GM10248 (cell line): Measurements from ENCODE around the gene MMP11.
"Not testable (repeated sequence)": the region's sequence is repeated elsewhere in the genome, so short reads cannot be mapped to it uniquely, and the experiment has no call there.

ENCODE experiments used
- CTCF ChIA-PET: fragments of 300-600 bp; sonication (Branson Sonifier 250); formaldehyde crosslinking; extraction: SDS; loops from one replicate; lab custom pipeline; 2021; ENCODE audit warnings: antibody characterized with exemption; lab: Yijun Ruan, JAX
- POLR2A ChIA-PET: fragments of 350-650 bp; sonication (Branson Sonifier 250); formaldehyde crosslinking; extraction: SDS; loops from one replicate; lab custom pipeline; 2020; ENCODE audit warnings: antibody characterized with exemption; lab: Yijun Ruan, JAX
- DNase-seq: peaks from one replicate; pipeline ENCODE4 v3.0.0; 2012; ENCODE audit errors: extremely low spot score
- CTCF ChIP-seq: IDR thresholded peaks from 2 replicates; pipeline ENCODE4 v1.5.1; 2012; ENCODE audit warnings: mild to moderate bottlenecking, low read depth; ENCODE audit errors: extremely low read depth, missing control alignments, control extremely low read depth

Gene MMP11, protein sequence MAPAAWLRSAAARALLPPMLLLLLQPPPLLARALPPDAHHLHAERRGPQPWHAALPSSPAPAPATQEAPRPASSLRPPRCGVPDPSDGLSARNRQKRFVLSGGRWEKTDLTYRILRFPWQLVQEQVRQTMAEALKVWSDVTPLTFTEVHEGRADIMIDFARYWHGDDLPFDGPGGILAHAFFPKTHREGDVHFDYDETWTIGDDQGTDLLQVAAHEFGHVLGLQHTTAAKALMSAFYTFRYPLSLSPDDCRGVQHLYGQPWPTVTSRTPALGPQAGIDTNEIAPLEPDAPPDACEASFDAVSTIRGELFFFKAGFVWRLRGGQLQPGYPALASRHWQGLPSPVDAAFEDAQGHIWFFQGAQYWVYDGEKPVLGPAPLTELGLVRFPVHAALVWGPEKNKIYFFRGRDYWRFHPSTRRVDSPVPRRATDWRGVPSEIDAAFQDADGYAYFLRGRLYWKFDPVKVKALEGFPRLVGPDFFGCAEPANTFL

GRCh38 chr22:23772649-23773473 is at the start of gene MMP11:
Gene MMP11, plus strand, starts transcription at chr22:23772849. Its CDS starts 22 bp downstream, at chr22:23772871.
- ChIA-PET CTCF (interaction anchor here (1.4 to 4.9 kb wide), 2 partner anchors 13 to 72 kb away, joined by 4 to 46 read pairs; no protein-coding TSS in a partner anchor), POLR2A (interaction anchor here (0.5 kb wide), 1 partner anchor 21 kb away, joined by 3 read pairs; no protein-coding TSS in a partner anchor)
- peak; percentile 77 for DNase-seq
- peak; percentile 18 for TF ChIP-seq CTCF

GRCh38 chr22:23728108-23728507 is 44.5 kb upstream of the MMP11 start:
- POLR2A ChIA-PET: interaction anchor here (0.6 kb wide), 1 partner anchor 86 kb away, joined by 3 read pairs; no protein-coding TSS in a partner anchor
- CTCF ChIA-PET: interaction anchor here (0.7 to 1.3 kb wide), 2 partner anchors 10 to 39 kb away, joined by 3 read pairs; no protein-coding TSS in a partner anchor
- DNase-seq: not testable (repeated sequence)

DNA sequence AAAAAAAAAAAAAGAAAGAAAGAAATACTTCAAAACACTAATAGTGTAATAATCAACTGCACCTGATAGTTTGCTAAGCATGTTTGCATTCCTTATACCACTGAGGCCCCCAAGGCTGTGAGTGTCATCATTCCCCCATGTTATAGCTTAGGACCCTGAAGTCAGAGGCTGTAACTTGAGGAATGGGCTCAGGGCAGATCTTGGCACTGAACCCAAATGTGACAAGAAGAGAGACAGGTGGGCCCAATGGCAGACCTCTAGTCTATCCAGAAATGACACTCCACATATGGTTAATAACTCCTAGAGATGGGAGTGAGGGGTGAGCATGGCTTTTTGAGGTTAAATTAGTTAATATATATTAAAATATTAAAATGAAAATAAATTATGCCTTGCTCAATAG is 35.0 kb upstream of the MMP11 start:
- DNase-seq: no peak
- no peak for TF ChIP-seq CTCF
- POLR2A ChIA-PET: no interaction called here
- CTCF ChIA-PET: interaction anchor here (1.0 to 1.7 kb wide), 4 partner anchors 8 to 12 kb away, joined by 3 to 5 read pairs (median 4); no protein-coding TSS in a partner anchor

- DNase-seq: no peak
- CTCF ChIA-PET: no interaction called here
Measured at GRCh38 chr22:23742505-23743264, 30.0 kb upstream of the MMP11 start.

DNA sequence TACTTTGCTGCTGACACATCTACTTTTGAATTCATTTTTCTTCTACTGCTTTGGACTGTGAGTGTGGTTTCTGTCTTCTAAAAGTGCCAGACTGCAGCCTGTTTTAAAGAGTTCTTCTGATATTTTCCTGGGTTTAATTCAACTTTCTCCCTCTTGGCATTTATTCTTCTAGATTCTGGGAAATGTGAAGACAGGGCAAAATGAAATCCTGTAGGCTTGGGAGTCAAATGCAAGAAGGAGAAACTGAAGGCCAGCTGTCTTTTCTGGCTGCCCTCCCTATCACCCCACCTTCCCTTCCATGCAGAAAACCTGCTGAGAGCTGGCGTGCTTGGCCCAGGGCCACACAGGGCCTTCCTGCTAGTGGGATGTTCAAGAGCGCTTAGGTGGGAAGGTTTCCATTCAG is 29.3 kb upstream of the MMP11 start:
- no peak for TF ChIP-seq CTCF
- ChIA-PET POLR2A (no interaction called here), CTCF (interaction anchor here (1.0 to 1.1 kb wide), 2 partner anchors 10 to 12 kb away, joined by 3 read pairs; partner anchors contain the start of gene VPREB3)
- DNase-seq: no peak

More at GRCh38 chr22:23742505-23743264, 30.0 kb upstream of the MMP11 start:
- POLR2A ChIA-PET: no interaction called here
- no peak for TF ChIP-seq CTCF

GRCh38 chr22:23744001-23744400 is 28.6 kb upstream of the MMP11 start:
- DNase-seq: no peak
- no peak for TF ChIP-seq CTCF
- CTCF ChIA-PET: interaction anchor here (1.0 to 1.4 kb wide), 3 partner anchors 10 to 22 kb away, joined by 3 to 5 read pairs (median 3); partner anchors contain the start of gene VPREB3
- POLR2A ChIA-PET: no interaction called here
